ENCODE results near the gene SPEF1.
"Not testable (repeated sequence)": the region's sequence is repeated elsewhere in the genome, so short reads cannot be mapped to it uniquely, and the experiment has no call there.

The SPEF1 gene, protein sequence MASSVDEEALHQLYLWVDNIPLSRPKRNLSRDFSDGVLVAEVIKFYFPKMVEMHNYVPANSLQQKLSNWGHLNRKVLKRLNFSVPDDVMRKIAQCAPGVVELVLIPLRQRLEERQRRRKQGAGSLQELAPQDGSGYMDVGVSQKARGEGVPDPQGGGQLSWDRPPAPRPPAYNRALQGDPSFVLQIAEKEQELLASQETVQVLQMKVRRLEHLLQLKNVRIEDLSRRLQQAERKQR

DNA sequence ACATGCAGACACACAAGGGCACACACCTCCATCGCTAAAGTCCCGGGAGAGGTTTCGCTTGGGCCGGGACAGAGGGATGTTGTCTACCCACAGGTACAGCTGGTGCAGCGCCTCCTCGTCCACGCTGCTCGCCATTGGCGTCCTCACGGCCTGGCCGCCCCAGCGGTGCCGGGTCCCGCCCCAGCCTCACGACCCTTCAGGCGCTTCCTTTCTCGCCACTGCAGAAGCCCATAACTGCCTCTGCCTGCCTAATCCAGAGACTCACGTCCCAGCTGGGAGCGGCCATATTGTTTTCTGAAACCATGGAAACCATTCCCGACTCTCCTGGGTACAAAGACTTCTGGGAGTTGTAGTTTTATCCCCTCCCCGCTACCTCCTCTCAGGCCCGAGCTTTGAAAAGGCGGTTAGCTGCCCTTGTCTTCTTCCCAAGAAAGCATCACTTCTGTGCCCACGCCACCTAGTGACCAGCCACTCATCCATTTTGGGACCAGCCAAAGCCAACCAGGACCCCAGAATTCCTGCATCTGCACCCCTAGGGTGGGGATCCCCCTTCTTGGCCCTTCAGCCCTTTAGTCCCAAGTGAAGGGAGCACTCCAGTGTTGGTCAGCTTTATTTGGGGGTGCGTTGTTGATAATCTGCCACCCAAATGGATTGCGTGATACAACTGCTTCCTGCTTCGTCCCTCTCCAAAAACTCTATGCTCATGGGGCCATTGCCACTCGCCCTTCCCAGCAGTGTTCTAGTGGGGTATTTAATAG, at the start of gene SPEF1:
Gene SPEF1, minus strand, starts transcription at position 296 of the 758 bp plus-strand sequence. Its CDS starts 161 bp downstream, at position 135.
- peak; percentile 93 for DNase-seq

DNA sequence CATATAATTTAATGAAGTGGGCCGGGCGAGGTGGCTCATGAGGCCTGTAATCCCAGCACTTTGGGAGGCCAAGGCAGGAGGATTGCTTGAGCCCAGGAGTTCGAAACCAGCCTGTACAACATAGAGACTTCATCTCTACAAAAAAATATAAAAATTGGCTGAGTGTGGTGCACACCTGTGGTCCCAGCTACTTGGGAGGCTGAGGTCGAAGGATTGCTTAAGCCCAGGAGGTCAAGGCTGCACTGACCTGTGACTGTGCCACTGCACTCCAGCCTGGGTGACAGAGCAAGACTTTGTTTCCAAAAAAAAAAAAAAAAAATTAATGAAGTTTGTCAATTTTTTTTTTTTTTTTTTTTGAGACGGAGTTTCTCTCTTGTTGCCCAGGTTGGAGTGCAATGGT, 48.6 kb upstream of the SPEF1 start:
- DNase-seq = not testable (repeated sequence)

DNA sequence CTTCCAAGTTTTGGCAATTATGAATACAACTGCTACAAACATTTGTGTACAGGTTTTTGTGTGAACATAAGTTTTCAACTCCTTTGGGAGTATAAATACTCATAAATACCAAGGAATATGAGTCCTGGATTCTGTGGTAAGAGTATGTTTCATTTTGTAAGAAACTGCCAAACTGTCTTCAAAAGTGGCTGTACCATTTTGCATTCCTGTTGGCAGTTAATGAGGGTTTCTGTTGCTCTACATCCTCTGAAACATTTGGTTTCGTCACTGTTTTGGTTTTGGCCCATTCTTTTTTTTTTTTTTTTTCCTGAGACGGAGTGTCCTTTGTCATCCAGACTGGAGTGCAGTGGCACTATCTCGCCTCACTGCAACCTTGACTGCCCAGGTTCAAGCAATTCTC, 47.5 kb upstream of the SPEF1 start:
- DNase-seq = no peak

DNA sequence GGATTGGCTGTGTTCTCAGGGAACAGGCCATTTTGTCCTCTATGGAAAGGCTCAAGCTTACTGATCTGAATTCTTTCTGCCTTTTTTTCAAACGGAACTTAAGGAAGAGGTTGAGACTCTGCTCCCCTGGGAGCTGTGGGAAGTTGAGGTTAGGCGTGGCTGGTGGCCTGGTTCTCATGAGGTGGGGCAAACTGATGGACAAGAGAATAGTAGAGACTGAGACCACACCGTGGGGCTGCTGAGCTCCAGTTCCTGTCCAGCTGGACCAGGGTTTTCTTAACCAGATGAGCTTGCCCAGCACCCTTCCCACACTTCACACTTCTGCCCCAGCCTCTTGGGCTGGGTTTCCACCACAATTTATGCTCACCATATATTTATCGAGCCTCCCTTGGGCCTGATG, 45.2 kb upstream of the SPEF1 start:
- no peak for DNase-seq

DNA sequence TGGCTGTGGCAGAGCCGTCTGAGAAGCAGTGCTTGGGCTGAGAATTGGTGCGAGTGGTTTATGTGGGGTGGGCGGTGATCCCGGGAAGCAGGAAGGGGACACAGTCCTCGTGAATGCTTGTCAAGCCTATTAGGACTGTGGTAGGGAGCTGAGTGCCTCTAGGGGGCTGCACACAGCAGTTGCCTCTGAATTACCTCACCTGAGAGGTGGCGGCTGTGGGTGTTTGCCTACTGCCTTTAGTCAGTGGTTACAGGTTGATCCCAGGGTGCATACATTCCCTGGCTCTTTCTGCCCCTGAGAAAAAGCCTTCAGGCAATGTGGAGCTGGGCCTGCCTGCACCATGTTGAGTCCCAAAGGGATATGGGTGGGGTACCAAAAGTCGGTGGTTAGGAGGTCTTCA, 44.3 kb upstream of the SPEF1 start:
- DNase-seq = no peak

DNA sequence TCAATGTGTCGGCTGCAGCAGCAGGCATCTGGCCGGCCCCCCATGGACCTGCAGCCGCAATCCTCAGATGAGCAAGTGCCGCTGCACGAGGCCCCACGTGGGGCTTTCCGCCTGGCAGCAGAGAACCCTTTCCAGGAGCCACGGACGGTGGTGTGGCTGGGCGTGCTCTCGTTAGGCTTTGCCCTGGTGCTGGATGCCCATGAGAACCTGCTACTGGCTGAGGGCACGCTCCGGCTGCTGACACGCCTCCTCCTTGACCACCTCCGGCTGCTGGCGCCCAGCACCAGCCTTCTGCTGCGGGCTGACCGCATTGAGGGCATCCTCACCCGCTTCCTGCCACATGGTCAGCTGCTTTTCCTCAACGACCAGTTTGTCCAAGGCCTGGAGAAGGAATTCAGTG, 42.6 kb upstream of the SPEF1 start:
- no peak for DNase-seq

DNA sequence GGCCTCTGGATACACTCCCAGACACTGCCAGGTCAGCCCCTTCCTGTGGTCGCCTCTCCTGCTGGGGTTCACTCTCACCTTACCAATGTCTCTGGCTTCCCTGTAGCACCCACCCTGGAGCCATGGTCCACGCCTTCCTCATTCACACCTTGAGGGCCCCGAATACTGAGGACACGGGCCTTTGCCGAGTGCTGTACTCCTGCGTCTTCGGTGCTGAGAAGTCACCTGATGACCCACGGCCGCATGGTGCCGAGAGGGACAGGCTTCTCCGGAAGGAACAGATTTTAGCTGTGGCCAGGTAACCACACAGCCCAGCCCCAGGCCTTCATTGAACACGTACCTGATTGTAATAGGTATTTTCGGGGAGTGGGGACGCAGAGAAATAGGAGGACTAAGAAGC, 40.7 kb upstream of the SPEF1 start:
- no peak for DNase-seq

DNA sequence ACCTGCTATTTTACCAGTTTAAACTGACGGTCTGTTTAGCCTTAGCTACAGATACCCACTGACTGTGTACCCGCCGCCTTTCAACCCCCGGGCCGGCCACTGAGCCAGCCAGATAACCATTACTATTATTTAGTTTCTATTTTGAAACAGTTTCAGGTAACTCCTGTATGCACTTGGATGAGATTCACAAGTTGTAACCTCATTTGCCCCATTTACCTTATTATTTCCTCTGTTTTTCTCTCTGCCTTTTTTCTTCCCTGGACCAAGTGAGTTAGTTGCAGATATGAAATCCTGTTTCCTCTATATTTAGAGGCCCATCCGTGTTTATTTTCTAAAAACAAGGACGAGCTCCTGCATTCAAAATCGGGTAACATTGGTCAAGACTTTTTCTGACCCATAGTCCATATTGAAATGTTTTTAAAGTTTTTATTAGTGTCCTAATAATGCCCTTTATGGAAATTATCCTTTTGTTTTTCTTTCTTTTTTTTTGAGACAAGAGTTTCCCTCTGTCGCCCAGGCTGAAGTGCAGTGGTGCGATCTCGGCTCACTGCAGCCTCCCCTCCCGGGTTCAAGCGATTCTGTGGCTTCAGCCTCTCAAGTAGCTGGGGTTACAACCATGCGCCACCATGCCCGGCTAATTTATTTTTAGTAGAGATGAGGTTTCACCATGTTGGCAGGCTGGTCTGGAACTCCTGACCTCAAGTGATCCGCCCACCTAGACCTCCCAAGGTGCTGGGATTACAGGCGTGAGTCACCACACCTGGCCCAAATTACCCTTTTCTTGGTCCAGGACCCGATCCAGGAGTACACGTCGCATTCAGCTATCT, 39.9 kb upstream of the SPEF1 start:
- no peak for DNase-seq

DNA sequence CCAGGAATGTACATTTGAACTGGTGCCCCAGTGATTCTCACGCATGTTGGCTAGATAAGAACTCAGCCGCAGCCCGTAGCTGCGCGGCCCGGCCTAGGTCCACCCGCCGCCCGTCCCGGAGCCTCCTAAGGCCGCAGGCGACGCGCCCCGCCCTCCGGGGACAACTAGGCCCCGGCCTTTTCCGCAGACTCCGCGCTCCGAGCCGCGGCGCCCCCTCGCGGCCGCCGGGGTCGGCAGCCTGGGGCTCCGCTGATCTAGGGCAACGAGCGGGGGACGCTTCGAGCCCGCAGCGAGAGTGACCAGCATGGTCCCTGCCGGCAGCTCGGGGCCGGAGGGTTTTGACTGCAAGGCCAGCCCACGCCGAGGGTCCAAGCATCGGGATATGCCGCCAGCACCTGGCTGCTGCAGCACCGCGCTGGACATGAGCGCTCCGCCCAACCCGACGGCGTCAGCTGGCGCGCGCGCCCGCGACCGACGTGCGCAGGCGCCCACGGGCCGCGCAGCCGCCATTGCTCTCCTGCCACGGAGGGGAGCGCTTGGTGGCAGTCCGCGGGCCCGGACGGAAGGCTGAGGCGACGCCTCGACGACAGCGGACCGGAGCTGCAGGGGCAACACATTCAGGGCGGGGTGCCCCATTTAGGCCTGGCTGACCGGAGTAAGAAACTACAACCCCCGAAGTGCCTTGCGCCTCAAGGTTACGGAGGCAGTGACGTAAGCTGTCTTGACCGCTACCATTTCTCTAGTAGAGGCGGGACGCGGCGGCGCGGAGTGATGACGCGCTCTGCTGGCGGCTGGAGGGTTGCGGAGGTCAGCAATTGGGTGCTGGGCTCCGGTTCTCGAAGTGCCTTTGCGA, 39.0 kb upstream of the SPEF1 start, which contains the start of gene AP5S1:
Gene AP5S1, plus strand, starts transcription at position 500 of the 853 bp plus-strand sequence. CDS start 1,571 bp downstream, outside the sequence.
- DNase-seq = peak; percentile 87 to 94

DNA sequence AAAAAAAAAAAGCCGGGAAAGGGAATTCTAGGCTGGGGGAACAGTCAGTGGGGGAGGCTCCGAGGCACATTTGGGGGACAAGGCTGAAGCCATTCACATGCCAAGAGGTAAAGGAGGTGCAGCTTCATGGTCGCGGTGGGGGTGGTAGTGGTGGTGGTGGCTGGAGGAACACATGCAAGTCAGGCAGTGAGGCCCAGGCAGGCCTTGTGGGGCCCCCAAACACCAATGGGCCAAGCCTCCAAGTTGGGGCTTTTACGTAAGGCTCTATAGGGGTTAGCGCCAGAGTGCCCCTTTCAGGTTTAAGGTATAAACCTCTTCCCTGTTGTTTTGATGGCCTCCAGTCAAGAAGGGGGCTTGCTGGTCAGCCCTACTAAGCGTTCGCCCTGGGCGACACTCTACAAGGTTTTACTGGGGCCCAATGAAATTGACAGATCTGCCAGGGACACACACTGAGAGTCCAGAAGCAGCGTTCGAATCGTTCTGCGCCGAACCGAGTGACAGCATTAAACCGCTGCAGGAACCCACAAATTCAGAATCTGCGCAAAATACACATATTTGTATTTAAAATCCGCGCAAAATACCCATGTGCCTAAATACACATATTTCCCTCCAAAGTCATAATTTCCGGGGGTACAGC, 38.3 kb upstream of the SPEF1 start:
- DNase-seq = no peak

DNA sequence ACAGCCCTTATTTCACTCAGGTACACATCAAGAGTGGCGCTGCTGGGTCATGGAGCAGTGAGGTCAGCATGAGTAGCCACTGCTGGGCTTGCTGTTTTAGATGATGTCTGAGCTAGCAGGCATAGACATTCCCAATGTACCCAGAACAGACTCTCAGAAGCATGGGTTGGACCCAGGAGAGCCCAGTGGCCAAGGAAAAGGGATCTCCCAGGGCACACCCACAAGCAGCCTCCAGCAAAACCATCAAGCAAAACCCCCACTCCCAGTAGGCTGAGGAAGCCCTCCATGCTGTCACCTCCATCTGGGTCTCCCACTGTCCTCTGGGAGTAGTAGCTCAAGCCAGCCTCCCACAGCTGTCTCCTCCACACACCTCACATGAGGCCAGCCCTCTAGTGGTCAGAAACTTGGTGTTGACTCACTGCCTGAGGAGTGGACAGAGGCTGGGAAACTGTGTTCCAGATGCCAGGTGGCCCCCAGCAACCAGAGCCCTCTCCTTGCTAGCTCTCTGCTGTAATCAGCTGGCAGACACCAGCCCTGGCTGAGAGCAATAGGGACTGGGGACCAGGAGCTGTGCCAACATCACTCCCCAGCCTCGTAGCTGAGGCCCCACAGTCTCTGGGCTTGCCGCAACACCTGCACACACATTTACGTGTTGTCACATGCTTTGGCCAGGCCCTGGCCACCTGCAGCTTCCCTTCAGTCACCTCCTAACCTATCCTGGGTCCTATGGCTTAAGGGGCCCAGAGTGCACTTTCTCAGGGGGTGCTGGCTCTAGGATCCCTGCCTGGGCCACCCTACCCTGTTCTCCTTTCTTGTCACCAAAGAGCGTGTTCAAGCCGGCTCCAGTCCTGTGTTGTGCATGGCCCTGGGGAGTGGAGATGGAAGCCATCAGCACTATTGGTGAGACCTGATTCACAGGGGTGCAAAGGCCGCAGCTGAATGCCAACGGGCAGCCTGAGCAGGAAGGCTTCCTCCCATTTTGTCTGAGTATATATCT, 37.2 kb upstream of the SPEF1 start:
- peak; percentile 39 to 58 for DNase-seq

DNA sequence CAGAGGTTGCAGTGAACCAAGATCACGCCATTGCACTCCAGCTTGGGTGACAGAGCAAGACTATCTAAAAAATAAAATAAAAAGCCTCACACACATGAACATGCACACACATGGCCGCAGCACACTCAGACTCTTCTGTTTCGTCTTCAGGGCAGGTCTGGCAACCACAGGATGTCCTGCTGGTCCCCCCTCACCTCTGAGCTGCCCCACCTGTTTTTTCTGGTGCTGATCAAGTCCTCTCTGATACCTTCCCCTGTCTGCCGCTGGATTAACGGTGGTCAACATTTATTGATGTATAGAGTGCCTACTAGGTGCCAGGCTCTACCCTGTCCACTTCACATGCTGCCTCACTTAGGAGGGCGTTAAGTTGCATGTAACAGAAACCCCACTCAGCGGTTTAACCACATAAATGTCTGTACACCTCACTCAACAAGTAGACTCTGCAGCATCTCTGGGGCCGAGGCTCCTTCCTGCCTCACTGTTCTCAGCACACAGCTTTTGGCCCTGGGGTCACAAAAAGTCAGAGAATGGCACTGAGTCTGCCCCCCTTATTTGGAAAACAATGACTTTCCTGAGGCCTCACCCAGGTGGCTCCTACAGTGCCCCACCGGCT, 34.6 kb upstream of the SPEF1 start:
- DNase-seq = no peak

DNA sequence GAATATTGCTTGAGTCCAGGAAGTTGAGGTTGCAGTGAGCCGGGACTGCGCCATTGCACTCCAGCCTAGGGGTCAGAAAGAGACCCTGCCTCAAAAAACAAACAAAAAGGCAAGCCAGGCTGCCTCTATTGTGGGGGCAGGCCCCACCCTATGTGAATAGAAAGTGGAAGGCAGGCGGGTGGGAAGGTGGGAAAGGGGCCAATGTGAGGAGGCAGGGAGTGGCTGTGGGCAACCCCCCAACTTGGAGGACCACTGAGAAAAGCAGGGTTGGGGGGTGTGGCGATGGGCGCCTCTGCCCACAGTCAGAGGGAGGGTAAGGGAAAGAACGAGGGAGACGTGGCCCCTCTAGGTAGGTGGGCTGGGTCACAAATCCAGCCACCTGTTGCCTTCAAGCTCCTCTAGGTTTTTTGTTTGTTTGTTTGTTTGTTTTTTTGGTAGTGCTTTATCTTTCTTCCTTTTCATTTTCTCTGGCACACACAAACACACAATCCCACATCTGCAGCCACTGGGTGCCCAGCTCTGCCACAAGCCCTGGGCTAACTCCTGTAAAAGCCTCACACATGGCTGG, 33.8 kb upstream of the SPEF1 start:
- no peak for DNase-seq

DNA sequence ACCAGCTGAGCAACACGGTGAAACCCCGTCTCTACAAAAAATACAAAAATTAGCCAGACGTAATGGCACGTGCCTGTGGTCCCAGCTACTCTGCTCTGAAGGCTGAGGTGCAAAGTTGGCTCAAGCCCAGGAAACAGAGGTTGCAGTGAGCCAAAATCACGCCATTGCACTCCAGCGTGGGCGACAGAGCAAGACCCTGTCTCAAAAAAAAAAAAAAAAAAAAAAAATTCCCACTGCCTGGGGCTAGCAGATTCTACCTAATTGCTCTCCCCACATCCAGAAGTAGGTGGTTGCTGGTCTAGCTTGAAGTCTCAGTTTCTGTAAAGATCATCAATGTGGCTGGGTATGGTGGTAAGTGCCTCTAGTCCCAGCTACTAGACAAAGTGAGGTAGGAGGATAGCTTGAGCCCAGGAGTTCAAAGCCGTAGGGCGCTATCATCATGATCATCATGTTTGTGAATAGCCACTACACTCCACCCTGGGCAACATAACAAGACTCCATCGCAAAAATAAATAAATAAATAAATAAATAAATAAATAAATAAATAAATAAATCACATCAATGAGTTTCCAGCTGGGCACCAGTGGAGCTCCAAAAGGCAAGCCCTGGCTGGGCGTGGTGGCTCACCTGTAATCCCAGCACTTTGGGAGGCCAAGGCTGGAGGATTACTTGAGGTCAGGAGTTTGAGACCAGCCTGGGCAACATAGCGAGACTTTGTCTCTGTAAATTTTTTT, 32.8 kb upstream of the SPEF1 start:
- no peak for DNase-seq

DNA sequence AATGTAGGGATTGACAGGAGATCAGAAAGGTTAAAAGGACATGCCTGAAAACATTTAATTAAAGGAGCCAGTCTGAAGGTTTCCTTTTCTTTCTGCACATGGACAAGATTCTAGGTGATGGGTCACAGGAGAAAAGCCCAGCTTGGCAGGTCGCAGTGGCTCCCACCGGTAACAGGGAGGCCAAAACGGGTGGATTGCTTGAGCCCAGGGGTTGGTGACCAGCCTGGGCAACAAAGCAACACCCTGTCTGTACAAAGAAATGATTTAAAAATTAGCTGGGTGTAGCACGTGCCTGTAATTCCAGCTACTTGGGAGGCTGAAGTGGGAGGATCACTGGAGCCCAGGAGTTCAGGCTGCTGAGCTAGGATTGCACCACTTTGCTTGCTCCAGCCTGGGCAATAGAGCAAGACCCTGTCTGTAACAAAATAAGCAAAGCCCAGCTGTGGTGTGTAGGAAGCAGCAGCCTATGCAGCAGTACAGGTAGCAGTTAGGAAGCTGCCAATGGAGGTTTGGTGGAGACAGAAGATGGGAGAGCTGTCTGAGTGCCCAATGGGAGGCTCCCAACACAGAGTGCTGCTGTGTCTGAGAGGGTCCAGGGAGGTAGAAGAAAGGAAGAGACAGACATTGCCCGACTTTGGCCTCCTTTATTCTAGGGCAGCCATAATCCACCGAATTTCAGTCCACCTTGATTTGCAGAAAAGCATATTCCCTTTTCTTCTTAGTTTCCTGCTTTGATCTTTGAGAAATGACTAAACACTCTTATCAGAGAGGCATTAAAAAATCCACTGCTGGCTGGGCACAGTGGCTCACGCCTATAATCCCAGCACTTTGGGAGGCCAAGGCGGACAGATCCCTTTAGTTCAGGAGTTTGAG, 32.0 kb upstream of the SPEF1 start:
- DNase-seq = no peak

DNA sequence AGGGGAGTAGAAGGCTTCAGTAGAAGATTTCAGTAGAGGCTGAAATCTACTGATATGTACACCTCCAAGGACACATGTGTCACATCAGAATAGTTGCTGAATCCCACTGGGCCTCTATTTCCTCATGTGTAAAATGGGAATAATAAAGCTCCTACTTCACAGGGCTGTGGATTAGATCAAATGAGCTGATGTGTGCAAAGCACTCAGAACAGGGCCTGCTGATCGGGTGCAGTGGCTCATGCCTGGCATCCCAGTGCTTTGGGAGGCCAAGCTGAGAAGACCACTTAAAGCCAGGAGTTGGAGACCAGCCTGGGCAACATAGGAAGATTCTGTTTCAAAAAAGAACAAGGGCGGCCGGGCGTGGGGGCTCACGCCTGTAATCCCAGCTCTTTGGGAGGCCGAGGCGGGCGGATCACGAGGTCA, 31.0 kb upstream of the SPEF1 start:
- DNase-seq = no peak

DNA sequence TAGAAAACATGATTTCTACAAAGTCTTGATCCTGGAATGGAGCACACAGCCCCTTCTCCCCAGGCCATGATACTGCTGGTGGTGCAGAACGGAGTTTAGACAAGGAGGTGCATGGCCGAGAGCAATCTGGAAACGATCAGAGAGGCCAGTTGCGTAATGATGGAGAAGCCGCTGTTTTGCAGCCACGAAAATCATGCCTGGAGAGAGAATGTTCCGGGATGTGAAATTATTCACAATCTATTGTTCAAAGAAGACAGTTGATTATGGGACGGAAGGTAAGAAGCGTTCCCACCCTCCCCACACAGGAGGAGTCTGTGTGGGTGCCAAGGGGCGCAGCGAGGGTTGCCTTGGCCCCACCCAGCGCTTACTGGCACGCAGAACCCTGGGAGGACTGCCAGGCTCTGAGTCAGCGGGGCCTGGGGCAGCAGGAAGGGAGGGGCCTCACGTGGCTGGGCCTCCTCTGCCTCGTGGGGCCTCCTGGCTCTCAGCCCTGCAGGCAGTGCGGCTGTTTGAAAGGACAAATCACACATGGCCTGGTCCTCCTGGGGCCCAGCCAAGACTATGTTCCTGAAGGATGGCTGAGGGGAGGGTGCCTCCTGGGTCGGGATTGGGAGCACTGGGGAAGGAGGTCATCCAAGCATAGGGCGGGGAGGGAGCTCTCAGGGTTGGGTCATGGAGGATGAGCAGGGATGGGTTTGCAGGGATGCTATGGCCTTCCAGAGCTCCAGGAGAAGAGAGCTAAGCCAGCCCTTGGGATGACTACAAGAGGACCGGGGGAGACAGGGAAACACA, 30.4 kb upstream of the SPEF1 start:
- DNase-seq = no peak

Measured in NCI-H1930 (cell line).